HG02759 (cell line): Measurements from ENCODE around the gene FAM170A.
A peak's percentile ranks its signal among the peaks of the same experiment; 100 is the strongest.

Experiments used
- ATAC-seq: cut with Tn5 transposase; IDR thresholded peaks from one replicate; pipeline ENCODE4 v1.9.1; 2021; ENCODE audit warnings: mild to moderate bottlenecking, moderate library complexity; ENCODE audit not compliant: unreplicated experiment

FAM170A gene

GRCh38 chr5:119629339-119629738 lies at the start of gene FAM170A:
TSS of gene FAM170A (plus strand) at chr5:119629558. CDS start at chr5:119629769, 211 bp downstream.
- ATAC-seq: no peak

- no peak for ATAC-seq
Observed at GRCh38 chr5:119582987-119583386, 46.4 kb upstream of the FAM170A start.

- ATAC-seq: peak; percentile 86
Observed at GRCh38 chr5:119583684-119584083, 45.7 kb upstream of the FAM170A start.

GRCh38 chr5:119596046-119596445 lies 33.3 kb upstream of the FAM170A start:
- ATAC-seq: no peak

- ATAC-seq: no peak
Observed at GRCh38 chr5:119597728-119598298, 31.5 kb upstream of the FAM170A start.

GRCh38 chr5:119613937-119614336 lies 15.4 kb upstream of the FAM170A start:
- no peak for ATAC-seq

GRCh38 chr5:119614838-119615237 lies 14.5 kb upstream of the FAM170A start:
- no peak for ATAC-seq

- ATAC-seq: no peak
Observed at GRCh38 chr5:119626086-119626485, 3.3 kb upstream of the FAM170A start.

GRCh38 chr5:119630752-119631440 lies 1.5 kb downstream of the FAM170A start:
- no peak for ATAC-seq

GRCh38 chr5:119631660-119632059 lies 2.3 kb downstream of the FAM170A start:
- no peak for ATAC-seq

- no peak for ATAC-seq
Observed at GRCh38 chr5:119651486-119651885, 22.1 kb downstream of the FAM170A start.

GRCh38 chr5:119655061-119655460 lies 25.7 kb downstream of the FAM170A start:
- ATAC-seq: no peak

- no peak for ATAC-seq
Observed at GRCh38 chr5:119656023-119656422, 26.7 kb downstream of the FAM170A start.

- no peak for ATAC-seq
Observed at GRCh38 chr5:119666542-119666941, 37.2 kb downstream of the FAM170A start.

- no peak for ATAC-seq
Observed at GRCh38 chr5:119678351-119679028, 49.1 kb downstream of the FAM170A start.

GRCh38 chr5:119680080-119680479 lies 50.7 kb downstream of the FAM170A start:
- no peak for ATAC-seq

GRCh38 chr5:119681734-119682133 lies 52.4 kb downstream of the FAM170A start:
- ATAC-seq: no peak

- no peak for ATAC-seq
Observed at GRCh38 chr5:119682372-119682771, 53.0 kb downstream of the FAM170A start.
